ENCODE data around the gene DDOST. TPM values are rescaled to one million over a fixed set of nuclear protein-coding genes. Genes with fewer than 3 reads are reported as not detected.

DDOST gene
- total RNA-seq, 4 donors from 2014 or later = 70.3 to 157 (median 105) TPM

DNA sequence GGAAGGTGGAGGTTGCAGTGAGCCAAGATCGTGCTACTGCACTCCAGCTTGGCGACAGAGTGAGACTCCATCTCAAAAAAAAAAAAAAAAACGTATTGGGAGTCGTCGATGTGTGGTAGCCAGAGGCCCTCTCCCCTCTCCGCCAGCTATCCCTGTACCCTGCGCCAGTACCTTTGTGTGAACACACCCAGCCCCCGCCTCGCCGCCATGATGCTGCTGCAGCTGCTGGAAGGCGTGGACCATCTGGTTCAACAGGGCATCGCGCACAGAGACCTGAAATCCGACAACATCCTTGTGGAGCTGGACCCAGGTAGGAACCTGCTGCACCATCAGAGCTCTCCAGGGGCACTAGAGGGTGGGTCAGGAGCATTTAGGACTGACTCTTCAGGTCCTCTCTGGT lies 15.8 kb downstream of the DDOST start:
- DNase-seq = no peak
- 66 to 85% methylated on average over 5 to 14 of the region's 14 CpGs for WGBS, 2 donors (ENCODE audit: low coverage in 1 of 2)
- TF ChIP-seq CTCF (IDR thresholded peaks at IDR 0.05) (no peak), EP300 (IDR thresholded peaks at IDR 0.05; ENCODE audit: low read depth) (no peak), POLR2AphosphoS5 (IDR thresholded peaks at IDR 0.05) (no peak), POLR2A (IDR thresholded peaks at IDR 0.05) (no peak)
- Histone ChIP-seq H3K27me3 (no peaks in the 10 kb centered on the region), H3K36me3 (peaks cover 0 to 56% (median 24%) of the 10 kb centered on the region in 4 donors), H3K27ac (no peak overlapping the region), H3K4me3 (no peak overlapping the region), H3K4me1 (no peaks in the 10 kb centered on the region), H3K9me3 (no peaks in the 10 kb centered on the region)
- intact Hi-C loops (cut with DNase I; ENCODE audit: low total_unique reads) = no loop called here
- in situ Hi-C loops (cut with MboI; ENCODE audit: low pct_ligation_motif_present in 1 of 4, low pct_unique_long_range_greater_than_20kb in 1 of 4, low sequenced_read_pairs in 3 of 4) = no loop called here

GRCh38 chr1:20644416-20644815 lies 16.8 kb downstream of the DDOST start:
- Histone ChIP-seq H3K36me3 (peaks cover 0 to 56% (median 21%) of the 10 kb centered on the region in 4 donors), H3K4me1 (no peaks in the 10 kb centered on the region), H3K9me3 (no peaks in the 10 kb centered on the region), H3K27me3 (no peaks in the 10 kb centered on the region), H3K27ac (no peak overlapping the region), H3K4me3 (no peak overlapping the region)
- TF ChIP-seq POLR2A (IDR thresholded peaks at IDR 0.05) (no peak), EP300 (IDR thresholded peaks at IDR 0.05; ENCODE audit: low read depth) (no peak), CTCF (IDR thresholded peaks at IDR 0.05) (no peak), POLR2AphosphoS5 (IDR thresholded peaks at IDR 0.05) (no peak)
- WGBS, 2 donors (ENCODE audit: low coverage in 1 of 2) = 96 to 100% methylated on average over 1 to 13 of the region's 13 CpGs
- intact Hi-C loops (cut with DNase I; ENCODE audit: low total_unique reads) (loop anchor here (5.0 kb wide), 1 partner anchor 122 kb away; no protein-coding TSS in a partner anchor), in situ Hi-C loops (cut with MboI; ENCODE audit: low pct_ligation_motif_present in 1 of 4, low pct_unique_long_range_greater_than_20kb in 1 of 4, low sequenced_read_pairs in 3 of 4) (no loop called here)
- no peak for DNase-seq

DNA sequence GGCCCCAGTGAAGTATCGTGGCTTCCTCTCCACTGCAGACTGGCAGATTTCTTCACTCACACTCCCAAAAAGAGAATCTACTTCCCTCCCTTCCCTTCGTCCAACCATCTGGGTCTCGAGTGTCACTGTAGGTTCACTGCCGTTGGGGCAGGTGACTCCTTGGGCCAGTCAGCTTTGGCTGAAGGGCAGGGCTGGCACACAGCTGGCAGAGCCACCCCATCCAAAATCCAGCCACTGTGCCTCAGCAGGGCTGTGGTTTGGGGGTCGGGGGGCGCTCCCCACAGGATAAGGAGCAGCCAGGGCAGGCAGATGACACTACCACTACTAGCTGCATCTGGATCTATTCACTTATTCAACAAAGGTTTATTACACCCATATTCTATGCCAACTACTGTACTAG lies 18.1 kb downstream of the DDOST start:
- no peak for DNase-seq
- peaks cover 0 to 47% (median 16%) of the 10 kb centered on the region in 4 donors for H3K36me3 ChIP-seq
- TF ChIP-seq POLR2AphosphoS5 (IDR thresholded peaks at IDR 0.05) = no peak
- no peak for TF ChIP-seq CTCF (IDR thresholded peaks at IDR 0.05)
- TF ChIP-seq POLR2A (IDR thresholded peaks at IDR 0.05) = no peak
- no peak for TF ChIP-seq EP300 (IDR thresholded peaks at IDR 0.05; ENCODE audit: low read depth)
- H3K9me3 ChIP-seq = no peaks in the 10 kb centered on the region
- no peak overlapping the region for H3K4me3 ChIP-seq
- H3K4me1 ChIP-seq = no peaks in the 10 kb centered on the region
- no peaks in the 10 kb centered on the region for H3K27me3 ChIP-seq
- 82% methylated on average over 6 of the region's 6 CpGs; no CpG with 5 or more reads in 1 of the 2 donors for WGBS, 2 donors (ENCODE audit: low coverage in 1 of 2)
- no peak overlapping the region for H3K27ac ChIP-seq
- intact Hi-C loops (cut with DNase I; ENCODE audit: low total_unique reads) (loop anchor here (5.0 kb wide), 1 partner anchor 121 kb away; no protein-coding TSS in a partner anchor), in situ Hi-C loops (cut with MboI; ENCODE audit: low pct_ligation_motif_present in 1 of 4, low pct_unique_long_range_greater_than_20kb in 1 of 4, low sequenced_read_pairs in 3 of 4) (no loop called here)

DNA sequence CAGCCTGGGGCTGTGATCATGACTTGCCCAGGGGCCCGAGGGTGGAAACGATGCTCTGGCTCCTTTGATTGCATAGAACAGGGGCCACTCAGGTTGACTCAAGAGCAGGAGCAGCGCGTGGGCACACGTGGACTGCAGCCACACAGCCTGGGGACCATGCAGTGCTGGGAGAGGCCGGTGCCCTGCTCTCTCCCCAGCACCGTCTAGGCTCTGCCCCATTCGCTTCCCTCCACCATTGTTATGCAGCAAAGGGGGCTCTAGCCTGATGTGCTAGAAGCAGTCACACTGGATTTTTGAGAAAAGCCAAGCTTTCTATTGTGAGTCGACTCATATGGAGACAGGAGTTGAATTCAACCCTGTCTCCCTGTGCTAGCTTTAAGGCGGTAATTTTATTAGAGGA lies 19.2 kb downstream of the DDOST start:
- TF ChIP-seq POLR2A (IDR thresholded peaks at IDR 0.05) (no peak), CTCF (IDR thresholded peaks at IDR 0.05) (no peak), EP300 (IDR thresholded peaks at IDR 0.05; ENCODE audit: low read depth) (no peak), POLR2AphosphoS5 (IDR thresholded peaks at IDR 0.05) (no peak)
- no peaks in the 10 kb centered on the region for H3K4me1 ChIP-seq
- 85% methylated on average over 10 of the region's 10 CpGs; no CpG with 5 or more reads in 1 of the 2 donors for WGBS, 2 donors (ENCODE audit: low coverage in 1 of 2)
- no peak overlapping the region for H3K27ac ChIP-seq
- in situ Hi-C loops (cut with MboI; ENCODE audit: low pct_ligation_motif_present in 1 of 4, low pct_unique_long_range_greater_than_20kb in 1 of 4, low sequenced_read_pairs in 3 of 4) (no loop called here), intact Hi-C loops (cut with DNase I; ENCODE audit: low total_unique reads) (loop anchor here (5.0 kb wide), 1 partner anchor 120 kb away; no protein-coding TSS in a partner anchor)
- no peak overlapping the region for H3K4me3 ChIP-seq
- no peak for DNase-seq
- H3K27me3 ChIP-seq = no peaks in the 10 kb centered on the region
- peaks cover 0 to 42% (median 16%) of the 10 kb centered on the region in 4 donors for H3K36me3 ChIP-seq
- H3K9me3 ChIP-seq = no peaks in the 10 kb centered on the region

Measured in transverse colon (tissue), 4 donors.